IMR-90 (cell line): Measurements from ENCODE around the gene MCM5. TPM values are rescaled to one million over a fixed set of nuclear protein-coding genes. Genes with fewer than 3 reads are reported as not detected.

Experiments used
- ATAC-seq: fragments of 200-7000 bp; cut with Tn5 transposase; 2 replicates; pipeline ENCODE4 v1.9.1; 2020; ENCODE audit warnings: low read depth, mild to moderate bottlenecking, moderate library complexity
- BruUV-seq: library from RNA; stranded (reverse); fragments of 400-500 nt; replicated peaks from 2 replicates; lab custom pipeline; 2021; lab: Mats Ljungman, UMichigan
- CTCF ChIA-PET: fragments of 300-600 bp; formaldehyde crosslinking; extraction: SDS; loops from one replicate; lab custom pipeline; 2021; ENCODE audit warnings: antibody characterized with exemption; lab: Yijun Ruan, JAX
- POLR2A ChIA-PET: fragments of 300-600 bp; sonication (Branson Sonifier 250); formaldehyde crosslinking; loops from one replicate; lab custom pipeline; 2022; ENCODE audit warnings: antibody characterized with exemption; ENCODE audit not compliant: unreplicated experiment; lab: Charles Lee
- DNase-seq: peaks from one replicate; pipeline ENCODE4 v3.0.0; 2013
- H2AFZ ChIP-seq: replicated peaks from 2 replicates; pipeline ENCODE3; 2013; ENCODE audit warnings: low read length, mild to moderate bottlenecking; ENCODE audit not compliant: poor library complexity
- H2AK5ac ChIP-seq: 2 replicates; pipeline ENCODE4 v1.6.1; 2013; ENCODE audit warnings: low read depth, low read length, inconsistent platforms
- H2AK9ac ChIP-seq: replicated peaks from 2 replicates; pipeline ENCODE3; 2013; ENCODE audit warnings: mild to moderate bottlenecking, low read depth, low read length, moderate library complexity; ENCODE audit not compliant: poor library complexity
- H2BK120ac ChIP-seq: 2 replicates; pipeline ENCODE4 v1.6.1; 2013; ENCODE audit warnings: low read depth, low read length, inconsistent platforms
- H2BK15ac ChIP-seq: 3 replicates; pipeline ENCODE4 v1.6.1; 2013; ENCODE audit warnings: low read depth, low read length, inconsistent platforms
- H2BK20ac ChIP-seq: 2 replicates; pipeline ENCODE4 v1.6.1; 2013; ENCODE audit warnings: low read depth, mild to moderate bottlenecking, inconsistent platforms, low read length, moderate library complexity
- H2BK5ac ChIP-seq: 2 replicates; pipeline ENCODE4 v1.6.1; 2013; ENCODE audit warnings: mild to moderate bottlenecking, low read depth, low read length, inconsistent platforms; ENCODE audit not compliant: poor library complexity, severe bottlenecking
- H3K14ac ChIP-seq: replicated peaks from 2 replicates; pipeline ENCODE4 v1.6.1; 2013; ENCODE audit warnings: low read depth, low read length, inconsistent platforms
- H3K18ac ChIP-seq: 2 replicates; pipeline ENCODE4 v1.6.1; 2013; ENCODE audit warnings: low read depth, low read length, control low read depth
- H3K23ac ChIP-seq: 2 replicates; pipeline ENCODE4 v1.6.1; 2013; ENCODE audit warnings: low read depth, low read length, inconsistent platforms
- H3K27ac ChIP-seq: 2 replicates; pipeline ENCODE4 v1.5.1; 2013; ENCODE audit warnings: mild to moderate bottlenecking, control low read depth, low read length; ENCODE audit not compliant: insufficient read depth
- H3K27me3 ChIP-seq: 2 replicates; pipeline ENCODE4 v1.6.1; 2013; ENCODE audit warnings: low read length; ENCODE audit not compliant: control insufficient read depth, insufficient read depth
- H3K36me3 ChIP-seq: 2 replicates; pipeline ENCODE4 v1.6.1; 2013; ENCODE audit warnings: low read length, mixed read lengths; ENCODE audit not compliant: control insufficient read depth, insufficient read depth
- H3K4ac ChIP-seq: 2 replicates; pipeline ENCODE4 v1.6.1; 2013; ENCODE audit warnings: low read depth, low read length, inconsistent platforms
- H3K4me1 ChIP-seq: 2 replicates; pipeline ENCODE4 v1.6.1; 2013; ENCODE audit warnings: low read length, mixed read lengths; ENCODE audit not compliant: control insufficient read depth, insufficient read depth
- H3K4me2 ChIP-seq: 2 replicates; pipeline ENCODE4 v1.6.1; 2013; ENCODE audit warnings: low read depth, mild to moderate bottlenecking, control low read depth, low read length, moderate library complexity
- H3K4me3 ChIP-seq: 2 replicates; pipeline ENCODE4 v1.5.1; 2013; ENCODE audit warnings: low read depth, mild to moderate bottlenecking, control low read depth, low read length, moderate library complexity; ENCODE audit not compliant: insufficient read depth
- H3K56ac ChIP-seq: 2 replicates; pipeline ENCODE4 v1.6.1; 2013; ENCODE audit warnings: low read length, inconsistent platforms; ENCODE audit not compliant: insufficient read depth; ENCODE audit errors: extremely low read depth
- H3K79me1 ChIP-seq, 2 experiments: 2 replicates each; pipeline ENCODE4 v1.6.1; 2013; ENCODE audit warnings: low read length in 2 of 2, inconsistent platforms in 1 of 2, low read depth in 1 of 2
- H3K9ac ChIP-seq: 2 replicates; pipeline ENCODE4 v1.6.1; 2013; ENCODE audit warnings: low read depth, low read length, control low read depth
- H3K9me1 ChIP-seq: 2 replicates; pipeline ENCODE4 v1.6.1; 2013; ENCODE audit warnings: low read length, inconsistent platforms; ENCODE audit not compliant: insufficient read depth
- H3K9me3 ChIP-seq: 2 replicates; pipeline ENCODE4 v1.6.1; 2013; ENCODE audit warnings: low read length; ENCODE audit not compliant: control insufficient read depth, insufficient read depth
- H4K20me1 ChIP-seq: 2 replicates; pipeline ENCODE4 v1.6.1; 2013; ENCODE audit warnings: low read length, inconsistent platforms; ENCODE audit not compliant: insufficient read depth
- H4K5ac ChIP-seq: 2 replicates; pipeline ENCODE4 v1.6.1; 2013; ENCODE audit warnings: mild to moderate bottlenecking, low read depth, low read length, control low read depth
- H4K8ac ChIP-seq, 2 experiments: 2 replicates each; pipeline ENCODE4 v1.6.1; 2013; ENCODE audit warnings: low read depth in 2 of 2, low read length in 2 of 2, control low read depth in 1 of 2, inconsistent platforms in 1 of 2
- H4K91ac ChIP-seq: 2 replicates; pipeline ENCODE4 v1.6.1; 2013; ENCODE audit warnings: low read depth, low read length, inconsistent platforms; ENCODE audit not compliant: insufficient read depth
- FOS ChIP-seq: fragments of 150-350 bp; IDR thresholded peaks from 2 replicates; pipeline ENCODE4 v1.6.1; 2016; ENCODE audit warnings: low read depth, low read length
- MXI1 ChIP-seq: IDR thresholded peaks from 2 replicates; pipeline ENCODE4 v1.6.1; 2012; ENCODE audit warnings: low read depth, mild to moderate bottlenecking, low read length, moderate library complexity, borderline replicate concordance
- NFE2L2 ChIP-seq: fragments of 150-350 bp; IDR thresholded peaks from 2 replicates; pipeline ENCODE4 v1.6.1; 2016; ENCODE audit warnings: low read depth, mild to moderate bottlenecking, low read length
- RAD21 ChIP-seq: IDR thresholded peaks from 2 replicates; pipeline ENCODE4 v1.6.1; 2012; ENCODE audit warnings: low read length, improper control_type of control experiment
- SMC3 ChIP-seq: fragments of 150-350 bp; IDR thresholded peaks from 2 replicates; pipeline ENCODE4 v1.6.1; 2016; ENCODE audit warnings: low read depth, mild to moderate bottlenecking, antibody characterized with exemption, low read length, moderate library complexity
- WGBS, 2 experiments: methylation state at CpG; one replicate each; pipeline versions ENCODE4 v1.1.5 to v1.1.7; 2013; ENCODE audit warnings: missing lambda C conversion rate in 2 of 2; ENCODE audit not compliant: insufficient read length in 1 of 2; ENCODE audit errors: extremely low coverage in 2 of 2; 5-methylcytosine and 5-hydroxymethylcytosine counted together
- dilution Hi-C: fragments of 300-500 bp; cut with HindIII; formaldehyde crosslinking; loops from one replicate; pipeline ENCODE4 v1.14.3; 2018; ENCODE audit warnings: low sequenced_read_pairs; ENCODE audit not compliant: unreplicated experiment
- in situ Hi-C: fragments of 300-500 bp; cut with MboI; formaldehyde crosslinking; loops from 3 replicates; pipeline ENCODE4 v1.14.3; 2019; ENCODE audit warnings: low sequenced_read_pairs, inconsistent platforms, mixed read lengths
- intact Hi-C: fragments of 100-400 bp; cut with micrococcal nuclease; formaldehyde crosslinking; loops from 2 replicates; pipeline ENCODE4 v1.10.0; 2022
- polyA plus RNA-seq, 3 experiments: library from polyadenylated mRNA; depleted of rRNA; stranded (reverse); fragments of >200 nt; gene quantifications; 2 replicates each; pipeline ENCODE4 v1.2.3, GENCODE V29; 2012; ENCODE audit warnings: low replicate concordance in 1 of 3
- total RNA-seq: library from RNA; depleted of rRNA; stranded (reverse); fragments of >200 nt; gene quantifications from 2 replicates; pipeline ENCODE4 v1.2.3, GENCODE V29; 2012
- TF ChIP-seq, protein P1 (sequence below): conservative IDR thresholded peaks from 2 replicates; pipeline ENCODE4 v1.5.1; 2012; ENCODE audit warnings: mild to moderate bottlenecking, low read depth, low read length, improper control_type of control experiment

The MCM5 gene
- total and polyA plus RNA-seq, 2 of the 4 experiments (the other 2 are of a cell fraction): 43.0 to 58.6 TPM

DNA sequence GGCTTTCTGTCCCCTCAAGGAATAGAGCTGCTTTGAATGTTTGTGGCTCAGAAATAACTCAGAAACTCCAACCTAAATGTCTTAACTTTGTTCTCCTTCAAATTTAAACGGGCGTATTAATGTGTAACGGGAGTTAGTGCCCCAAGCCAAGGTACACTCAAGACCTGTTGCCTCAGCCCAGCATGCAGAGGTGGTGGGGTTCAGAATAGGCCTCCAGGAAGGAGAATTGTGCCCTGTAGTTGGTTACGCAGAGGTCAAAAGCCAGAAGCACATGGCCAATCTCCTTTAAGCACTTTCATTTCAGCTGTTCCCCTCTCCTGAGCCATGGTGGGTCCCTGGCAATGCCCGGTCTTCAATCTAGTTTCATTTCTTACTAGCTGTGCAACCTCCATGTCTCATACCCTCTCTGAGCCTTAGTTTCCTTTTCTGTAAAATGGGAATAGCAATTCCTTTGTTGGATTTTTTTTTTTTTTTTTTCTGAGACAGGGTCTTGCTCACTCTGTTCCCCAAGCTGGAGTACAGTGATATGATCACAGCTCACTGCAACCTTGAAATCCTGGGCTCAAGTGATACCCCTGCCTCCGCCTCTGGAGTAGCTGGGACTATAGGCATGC is 14.9 kb upstream of the MCM5 start:
- Histone ChIP-seq H3K27ac (no peak overlapping the region), H3K79me1 (peaks cover 22 to 61% of the 10 kb centered on the region in 2 experiments), H3K4ac (no peak overlapping the region), H3K36me3 (peaks cover 52% of the 10 kb centered on the region), H4K20me1 (peaks cover 16% of the 10 kb centered on the region; the same call in 1 of the 2 replicates), H3K4me2 (no peak overlapping the region; the same call in 1 of the 2 replicates), H3K4me3 (no peak overlapping the region), H3K4me1 (peaks cover 16% of the 10 kb centered on the region), H2AK5ac (no peak overlapping the region), H2AFZ (no peak overlapping the region), H4K5ac (no peak overlapping the region), H3K18ac (no peak overlapping the region), H3K23ac (no peak overlapping the region), H3K9me1 (peaks cover 11% of the 10 kb centered on the region; the same call in 1 of the 2 replicates), H4K8ac (no peak overlapping the region), H2AK9ac (no peak overlapping the region), H3K56ac (no peak overlapping the region), H3K14ac (no peak overlapping the region), H4K91ac (no peak overlapping the region), H2BK120ac (no peak overlapping the region), H2BK20ac (no peak overlapping the region), H3K9me3 (no peaks in the 10 kb centered on the region), H2BK5ac (no peak overlapping the region), H2BK15ac (no peak overlapping the region), H3K9ac (no peak overlapping the region), H3K27me3 (no peaks in the 10 kb centered on the region)
- ChIA-PET POLR2A (no interaction called here), CTCF (no interaction called here)
- DNase-seq (no peak), ATAC-seq (no peak)
- intact Hi-C loops: no loop called here
- BruUV-seq: no TSS peak
- WGBS, 2 experiments: no CpG with 5 or more reads among the region's 6 CpGs
- dilution Hi-C loops: no loop called here
- in situ Hi-C loops: no loop called here
- TF ChIP-seq NFE2L2 (no peak), RAD21 (no peak), FOS (no peak), SMC3 (no peak), MXI1 (no peak)
- TF ChIP-seq, protein P1, sequence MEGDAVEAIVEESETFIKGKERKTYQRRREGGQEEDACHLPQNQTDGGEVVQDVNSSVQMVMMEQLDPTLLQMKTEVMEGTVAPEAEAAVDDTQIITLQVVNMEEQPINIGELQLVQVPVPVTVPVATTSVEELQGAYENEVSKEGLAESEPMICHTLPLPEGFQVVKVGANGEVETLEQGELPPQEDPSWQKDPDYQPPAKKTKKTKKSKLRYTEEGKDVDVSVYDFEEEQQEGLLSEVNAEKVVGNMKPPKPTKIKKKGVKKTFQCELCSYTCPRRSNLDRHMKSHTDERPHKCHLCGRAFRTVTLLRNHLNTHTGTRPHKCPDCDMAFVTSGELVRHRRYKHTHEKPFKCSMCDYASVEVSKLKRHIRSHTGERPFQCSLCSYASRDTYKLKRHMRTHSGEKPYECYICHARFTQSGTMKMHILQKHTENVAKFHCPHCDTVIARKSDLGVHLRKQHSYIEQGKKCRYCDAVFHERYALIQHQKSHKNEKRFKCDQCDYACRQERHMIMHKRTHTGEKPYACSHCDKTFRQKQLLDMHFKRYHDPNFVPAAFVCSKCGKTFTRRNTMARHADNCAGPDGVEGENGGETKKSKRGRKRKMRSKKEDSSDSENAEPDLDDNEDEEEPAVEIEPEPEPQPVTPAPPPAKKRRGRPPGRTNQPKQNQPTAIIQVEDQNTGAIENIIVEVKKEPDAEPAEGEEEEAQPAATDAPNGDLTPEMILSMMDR: no peak
